ENCODE data around the gene PIRT. TPM values are rescaled to one million over a fixed set of nuclear protein-coding genes. Genes with fewer than 3 reads are reported as not detected.

The PIRT gene
- total RNA-seq: 0.07 and 0.09 TPM in 2 replicates
- long read RNA-seq: 0 reads

GRCh38 chr17:10837921-10838320, at the start of gene PIRT:
Gene PIRT, minus strand, starts transcription at chr17:10838087. Its CDS starts 12,442 bp downstream, at chr17:10825645.
- Mint-ChIP-seq H3K9me3 (no peaks in the 10 kb centered on the region), H3K4me1 (peaks cover under 1% of the 10 kb centered on the region), H3K27ac (ENCODE audit: unreplicated experiment) (no peak within 1 kb of the TSS), H3K36me3 (ENCODE audit: low read depth) (no peaks in the 10 kb centered on the region), H3K4me3 (no peak within 1 kb of the TSS), H3K27me3 (ENCODE audit: low read depth) (peaks cover 5% of the 10 kb centered on the region)
- no peak for DNase-seq (ENCODE audit: low read depth, low spot score)
- no peak for TF ChIP-seq CTCF (conservative IDR thresholded peaks at IDR 0.05)

GRCh38 chr17:10881959-10882358, 44.1 kb upstream of the PIRT start:
- H3K27me3 Mint-ChIP-seq (ENCODE audit: low read depth): peaks cover 37% of the 10 kb centered on the region
- H3K9me3 Mint-ChIP-seq: no peaks in the 10 kb centered on the region
- no peak overlapping the region for H3K4me3 Mint-ChIP-seq
- no peaks in the 10 kb centered on the region for H3K36me3 Mint-ChIP-seq (ENCODE audit: low read depth)
- DNase-seq (ENCODE audit: low read depth, low spot score): no peak
- no peak for TF ChIP-seq CTCF (conservative IDR thresholded peaks at IDR 0.05)
- H3K4me1 Mint-ChIP-seq: no peaks in the 10 kb centered on the region
- H3K27ac Mint-ChIP-seq (ENCODE audit: unreplicated experiment): no peak overlapping the region

GRCh38 chr17:10879190-10879836, 41.4 kb upstream of the PIRT start:
- H3K27me3 Mint-ChIP-seq (ENCODE audit: low read depth): peaks cover 37% of the 10 kb centered on the region
- H3K4me3 Mint-ChIP-seq: no peak overlapping the region
- no peak overlapping the region for H3K27ac Mint-ChIP-seq (ENCODE audit: unreplicated experiment)
- TF ChIP-seq CTCF (conservative IDR thresholded peaks at IDR 0.05): peak; percentile 62
- H3K9me3 Mint-ChIP-seq: no peaks in the 10 kb centered on the region
- no peaks in the 10 kb centered on the region for H3K4me1 Mint-ChIP-seq
- DNase-seq (ENCODE audit: low read depth, low spot score): peak; percentile 31
- no peaks in the 10 kb centered on the region for H3K36me3 Mint-ChIP-seq (ENCODE audit: low read depth)

GRCh38 chr17:10875984-10876555, 38.2 kb upstream of the PIRT start:
- peaks cover 55% of the 10 kb centered on the region for H3K27me3 Mint-ChIP-seq (ENCODE audit: low read depth)
- no peaks in the 10 kb centered on the region for H3K9me3 Mint-ChIP-seq
- H3K4me3 Mint-ChIP-seq: no peak overlapping the region
- H3K4me1 Mint-ChIP-seq: no peaks in the 10 kb centered on the region
- no peak overlapping the region for H3K27ac Mint-ChIP-seq (ENCODE audit: unreplicated experiment)
- H3K36me3 Mint-ChIP-seq (ENCODE audit: low read depth): no peaks in the 10 kb centered on the region
- TF ChIP-seq CTCF (conservative IDR thresholded peaks at IDR 0.05): peak; percentile 86
- peak; percentile 68 for DNase-seq (ENCODE audit: low read depth, low spot score)

- DNase-seq (ENCODE audit: low read depth, low spot score): peak; percentile 43
- H3K27me3 Mint-ChIP-seq (ENCODE audit: low read depth): peaks cover 61% of the 10 kb centered on the region
- no peak overlapping the region for H3K4me3 Mint-ChIP-seq
- no peak for TF ChIP-seq CTCF (conservative IDR thresholded peaks at IDR 0.05)
- H3K36me3 Mint-ChIP-seq (ENCODE audit: low read depth): no peaks in the 10 kb centered on the region
- no peak overlapping the region for H3K27ac Mint-ChIP-seq (ENCODE audit: unreplicated experiment)
- no peaks in the 10 kb centered on the region for H3K9me3 Mint-ChIP-seq
- no peaks in the 10 kb centered on the region for H3K4me1 Mint-ChIP-seq
Measured at GRCh38 chr17:10875430-10875851, 37.6 kb upstream of the PIRT start.
